ACC112 (cell line): ENCODE data around the gene RCAN2.
"Not testable (repeated sequence)": the region's sequence is repeated elsewhere in the genome, so short reads cannot be mapped to it uniquely, and the experiment has no call there.

Experiments
- H2AFZ ChIP-seq: fragments of 200-600 bp; sonication (generic); one replicate; pipeline ENCODE4 v1.6.0; 2017; ENCODE audit warnings: antibody characterized with exemption, low read length; ENCODE audit not compliant: unreplicated experiment
- H3K27ac ChIP-seq: fragments of 200-600 bp; sonication (generic); 2 replicates; pipeline ENCODE4 v1.5.1; 2014; ENCODE audit warnings: low read depth, mild to moderate bottlenecking, antibody characterized with exemption, low read length, moderate library complexity
- H3K27me3 ChIP-seq: fragments of 200-600 bp; sonication (generic); 2 replicates; pipeline ENCODE4 v1.6.1; 2014; ENCODE audit warnings: mild to moderate bottlenecking, antibody characterized with exemption, low read length, moderate library complexity, mixed read lengths; ENCODE audit not compliant: insufficient read depth
- H3K36me3 ChIP-seq: fragments of 200-600 bp; sonication (generic); 2 replicates; pipeline ENCODE4 v1.6.1; 2016; ENCODE audit warnings: mild to moderate bottlenecking, antibody characterized with exemption, low read length, moderate library complexity, mixed read lengths; ENCODE audit not compliant: insufficient read depth
- H3K4me1 ChIP-seq: fragments of 200-600 bp; sonication (generic); one replicate; pipeline ENCODE4 v1.6.1; 2016; ENCODE audit warnings: low read length, mixed read lengths; ENCODE audit not compliant: insufficient read depth, unreplicated experiment, control insufficient read depth
- H3K4me3 ChIP-seq: fragments of 200-600 bp; sonication (generic); 2 replicates; pipeline ENCODE4 v1.5.1; 2014; ENCODE audit warnings: mild to moderate bottlenecking, low read depth, low read length
- H3K79me2 ChIP-seq: fragments of 200-600 bp; sonication (generic); one replicate; pipeline ENCODE4 v1.6.0; 2016; ENCODE audit warnings: low read length; ENCODE audit not compliant: control insufficient read depth, unreplicated experiment, insufficient read depth

RCAN2 gene

GRCh38 chr6:46387728-46388127 lies 103.5 kb downstream of the RCAN2 start:
- H3K4me3 ChIP-seq, H3K79me2 ChIP-seq, H2AFZ ChIP-seq, H3K27ac ChIP-seq, H3K27me3 ChIP-seq, H3K4me1 ChIP-seq, H3K36me3 ChIP-seq: not testable (repeated sequence)

GRCh38 chr6:46381579-46381978 lies 109.7 kb downstream of the RCAN2 start:
- Histone ChIP-seq H3K79me2 (no peaks in the 10 kb centered on the region), H3K4me1 (no peaks in the 10 kb centered on the region), H3K36me3 (no peaks in the 10 kb centered on the region), H2AFZ (no peak overlapping the region), H3K27ac (no peak overlapping the region), H3K4me3 (no peak overlapping the region), H3K27me3 (no peaks in the 10 kb centered on the region)

GRCh38 chr6:46381057-46381456 lies 110.2 kb downstream of the RCAN2 start:
- no peak overlapping the region for H3K4me3 ChIP-seq
- no peak overlapping the region for H2AFZ ChIP-seq
- no peaks in the 10 kb centered on the region for H3K79me2 ChIP-seq
- no peaks in the 10 kb centered on the region for H3K27me3 ChIP-seq
- H3K4me1 ChIP-seq, result no peaks in the 10 kb centered on the region
- no peak overlapping the region for H3K27ac ChIP-seq
- no peaks in the 10 kb centered on the region for H3K36me3 ChIP-seq

- Histone ChIP-seq H3K36me3 (no peaks in the 10 kb centered on the region), H3K79me2 (no peaks in the 10 kb centered on the region), H3K27me3 (no peaks in the 10 kb centered on the region), H3K4me1 (no peaks in the 10 kb centered on the region), H3K4me3 (no peak overlapping the region), H2AFZ (no peak overlapping the region), H3K27ac (no peak overlapping the region)
These were observed 111.0 kb downstream of the RCAN2 start for GRCh38 chr6:46380152-46380807.

- Histone ChIP-seq H2AFZ (no peak overlapping the region), H3K4me1 (no peaks in the 10 kb centered on the region), H3K79me2 (no peaks in the 10 kb centered on the region), H3K27ac (no peak overlapping the region), H3K4me3 (no peak overlapping the region), H3K36me3 (no peaks in the 10 kb centered on the region), H3K27me3 (no peaks in the 10 kb centered on the region)
These were observed 112.3 kb downstream of the RCAN2 start for GRCh38 chr6:46378882-46379416.

GRCh38 chr6:46378161-46378881 lies 112.9 kb downstream of the RCAN2 start:
- Histone ChIP-seq H3K4me1 (no peaks in the 10 kb centered on the region), H3K4me3 (no peak overlapping the region), H3K27me3 (no peaks in the 10 kb centered on the region), H2AFZ (no peak overlapping the region), H3K27ac (no peak overlapping the region), H3K36me3 (no peaks in the 10 kb centered on the region), H3K79me2 (no peaks in the 10 kb centered on the region)

- H3K27me3 ChIP-seq, result no peaks in the 10 kb centered on the region
- H3K4me3 ChIP-seq, result no peak overlapping the region
- no peaks in the 10 kb centered on the region for H3K4me1 ChIP-seq
- no peaks in the 10 kb centered on the region for H3K36me3 ChIP-seq
- H3K27ac ChIP-seq, result no peak overlapping the region
- H2AFZ ChIP-seq, result no peak overlapping the region
- no peaks in the 10 kb centered on the region for H3K79me2 ChIP-seq
These were observed 114.0 kb downstream of the RCAN2 start for GRCh38 chr6:46377209-46377608.

GRCh38 chr6:46376562-46377061 lies 114.6 kb downstream of the RCAN2 start:
- no peaks in the 10 kb centered on the region for H3K4me1 ChIP-seq
- H3K4me3 ChIP-seq, result no peak overlapping the region
- H3K27me3 ChIP-seq, result no peaks in the 10 kb centered on the region
- no peaks in the 10 kb centered on the region for H3K36me3 ChIP-seq
- no peaks in the 10 kb centered on the region for H3K79me2 ChIP-seq
- no peak overlapping the region for H3K27ac ChIP-seq
- H2AFZ ChIP-seq, result no peak overlapping the region

- H2AFZ ChIP-seq, result no peak overlapping the region
These were observed 120.6 kb downstream of the RCAN2 start for GRCh38 chr6:46370622-46371021.

GRCh38 chr6:46368169-46368536 lies 123.1 kb downstream of the RCAN2 start:
- H3K79me2 ChIP-seq, result no peaks in the 10 kb centered on the region

More at GRCh38 chr6:46370622-46371021, 120.6 kb downstream of the RCAN2 start:
- no peak overlapping the region for H3K4me3 ChIP-seq
- H3K27me3 ChIP-seq, result no peaks in the 10 kb centered on the region
- H3K27ac ChIP-seq, result no peak overlapping the region
- no peaks in the 10 kb centered on the region for H3K79me2 ChIP-seq
- H3K4me1 ChIP-seq, result no peaks in the 10 kb centered on the region
- H3K36me3 ChIP-seq, result no peaks in the 10 kb centered on the region

More at GRCh38 chr6:46368169-46368536, 123.1 kb downstream of the RCAN2 start:
- Histone ChIP-seq H3K27me3 (no peaks in the 10 kb centered on the region), H3K27ac (no peak overlapping the region), H3K4me1 (no peaks in the 10 kb centered on the region), H2AFZ (no peak overlapping the region), H3K36me3 (no peaks in the 10 kb centered on the region), H3K4me3 (no peak overlapping the region)
